CD4-positive, alpha-beta T cell treated with Interleukin-12 subunit alpha and Interleukin-12 subunit beta, for 1 hour (primary cell): ENCODE results near the gene SYT12.
"Not testable (repeated sequence)": the region's sequence is repeated elsewhere in the genome, so short reads cannot be mapped to it uniquely, and the experiment has no call there.

Source experiments
- DNase-seq: peaks from one replicate; pipeline ENCODE4 v3.0.0-alpha.2; 2020

Gene SYT12

GRCh38 chr11:67022961-67023956 is at the start of gene SYT12:
Gene SYT12 (plus strand): TSS chr11:67023134. CDS start chr11:67030145, 7,011 bp downstream.
- DNase-seq = no peak

DNA sequence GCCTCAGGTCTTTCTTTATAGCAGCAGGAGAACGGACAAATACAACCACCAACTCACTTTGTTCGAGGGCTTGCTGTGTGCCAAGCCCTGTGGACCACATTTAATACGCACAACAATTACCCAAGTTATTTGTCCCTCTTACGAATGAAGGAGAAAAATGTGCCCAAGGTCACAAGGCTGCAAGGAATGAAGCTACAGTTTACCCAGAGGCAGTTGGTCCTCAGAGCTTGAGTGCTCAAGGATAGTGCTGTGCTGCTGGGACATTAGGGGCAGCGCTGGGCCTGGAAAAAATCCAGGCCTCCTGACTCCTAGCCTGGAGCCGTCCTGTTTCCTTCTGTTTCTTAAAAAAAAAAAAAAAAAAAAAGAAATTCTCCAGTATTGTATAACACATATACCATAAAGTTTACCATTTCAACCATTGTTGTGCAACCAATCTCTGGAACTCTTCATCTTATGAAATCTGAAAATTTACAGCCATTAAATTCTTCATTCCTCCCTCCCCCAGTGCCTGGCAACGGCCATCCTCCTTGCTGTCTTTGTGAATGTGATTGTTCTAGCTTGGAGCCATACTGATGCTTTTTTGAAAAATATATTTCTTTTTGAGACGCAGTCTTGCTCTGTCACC is 48.9 kb upstream of the SYT12 start:
- DNase-seq = no peak

DNA sequence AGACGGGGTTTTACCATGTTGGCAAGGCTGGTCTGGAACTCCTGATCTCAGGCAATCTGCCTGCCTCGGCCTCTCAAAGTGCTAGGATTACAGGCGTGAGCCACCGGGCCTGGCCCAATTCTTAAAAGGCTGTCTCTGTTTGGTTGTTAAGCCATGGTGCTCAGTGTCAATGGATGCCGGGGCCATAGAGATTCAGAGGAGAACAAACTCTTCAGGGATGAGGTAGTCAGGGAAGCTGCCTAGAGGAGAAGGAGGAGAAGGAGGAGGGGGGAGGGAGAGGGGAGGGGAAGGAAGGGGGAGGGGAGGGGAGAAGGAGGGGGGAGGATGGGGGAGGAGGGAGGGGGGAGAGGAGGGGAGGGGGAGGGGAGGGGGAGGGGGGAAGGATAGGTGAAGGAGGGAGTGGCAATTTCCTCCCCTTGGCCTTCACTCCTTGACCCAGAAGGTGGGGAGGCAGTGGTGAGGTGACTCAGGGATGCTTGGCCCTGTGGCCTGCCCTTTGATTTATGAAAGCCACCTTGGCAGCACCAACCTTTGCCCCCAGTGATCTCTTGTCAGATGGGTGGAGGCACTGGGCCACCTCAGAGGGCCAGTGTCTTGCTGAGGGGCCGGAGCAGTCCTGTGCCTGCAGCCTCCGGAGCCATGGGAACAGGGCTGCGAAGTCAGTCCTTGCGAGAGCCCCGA is 48.1 kb upstream of the SYT12 start, which contains the start of gene C11orf86:
Gene C11orf86 (plus strand): TSS at position 581 of the 681 bp plus-strand sequence. CDS start 59 bp downstream, at position 640.
- DNase-seq = no peak

DNA sequence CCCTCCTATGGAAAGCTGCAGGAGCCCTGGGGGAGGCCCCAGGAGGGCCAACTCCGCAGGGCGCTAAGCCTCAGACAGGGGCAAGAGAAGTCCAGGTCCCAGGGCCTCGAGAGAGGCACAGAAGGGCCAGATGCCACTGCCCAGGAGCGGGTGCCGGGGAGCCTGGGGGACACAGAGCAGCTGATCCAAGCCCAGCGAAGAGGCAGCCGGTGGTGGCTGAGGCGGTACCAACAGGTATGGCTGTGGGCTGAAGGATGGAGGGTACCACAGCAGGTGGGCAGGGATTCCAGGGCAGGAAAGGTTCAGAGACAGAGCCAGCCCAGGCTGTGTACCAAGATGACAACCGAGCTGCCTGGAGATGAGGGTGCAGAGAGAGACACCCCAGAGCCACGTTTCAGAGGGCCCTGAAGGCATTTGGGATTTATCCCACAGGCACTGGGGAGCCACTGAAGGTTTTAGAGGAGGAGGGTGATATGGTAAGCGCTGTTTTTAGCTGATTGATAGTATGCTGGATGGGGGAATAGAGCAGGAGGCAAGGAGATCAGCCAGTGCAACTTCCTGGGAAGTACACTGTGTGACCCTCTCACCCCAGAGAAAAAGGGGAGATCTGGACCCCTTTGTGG is 47.4 kb upstream of the SYT12 start:
- DNase-seq = no peak

DNA sequence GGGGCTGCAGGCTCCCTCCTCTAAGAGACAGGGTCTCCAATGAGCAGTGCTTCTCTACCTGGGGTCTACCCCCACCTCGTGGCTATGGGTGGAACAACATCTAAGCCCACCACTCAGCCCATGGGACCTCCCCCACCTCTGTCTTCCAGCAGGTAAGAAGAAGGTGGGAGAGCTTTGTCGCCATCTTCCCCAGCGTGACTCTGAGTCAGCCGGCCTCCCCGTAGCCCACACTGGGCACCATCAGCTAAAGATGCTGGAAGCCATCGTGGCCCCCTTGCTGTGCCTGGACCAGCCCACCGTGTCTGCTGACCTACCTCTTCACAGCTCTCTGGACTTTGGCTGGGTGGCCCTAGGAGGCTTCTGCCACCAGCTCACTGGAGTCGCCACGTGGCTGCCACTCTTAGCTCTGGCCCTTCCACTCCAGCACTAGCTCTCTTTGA is 46.9 kb upstream of the SYT12 start:
- no peak for DNase-seq

DNA sequence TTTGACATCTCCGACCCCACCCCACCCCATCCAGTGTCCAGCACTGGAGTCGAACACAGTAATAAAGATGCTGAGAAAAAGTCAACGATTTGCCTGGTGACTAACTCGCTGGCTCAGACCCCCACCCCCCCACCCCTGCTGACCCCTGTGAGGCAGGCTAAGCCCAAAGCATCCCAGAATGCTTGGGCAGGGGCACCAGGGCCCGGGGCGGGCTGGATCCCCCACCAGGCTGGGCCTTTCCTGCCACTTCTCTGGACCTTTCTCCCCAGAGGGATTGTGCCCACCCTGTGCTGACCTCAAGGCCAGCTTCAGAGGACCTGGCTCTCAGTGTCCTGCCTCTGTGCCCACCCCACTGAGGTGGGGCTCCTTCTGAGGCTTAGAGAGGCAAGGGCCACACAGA is 46.0 kb upstream of the SYT12 start:
- DNase-seq = no peak

DNA sequence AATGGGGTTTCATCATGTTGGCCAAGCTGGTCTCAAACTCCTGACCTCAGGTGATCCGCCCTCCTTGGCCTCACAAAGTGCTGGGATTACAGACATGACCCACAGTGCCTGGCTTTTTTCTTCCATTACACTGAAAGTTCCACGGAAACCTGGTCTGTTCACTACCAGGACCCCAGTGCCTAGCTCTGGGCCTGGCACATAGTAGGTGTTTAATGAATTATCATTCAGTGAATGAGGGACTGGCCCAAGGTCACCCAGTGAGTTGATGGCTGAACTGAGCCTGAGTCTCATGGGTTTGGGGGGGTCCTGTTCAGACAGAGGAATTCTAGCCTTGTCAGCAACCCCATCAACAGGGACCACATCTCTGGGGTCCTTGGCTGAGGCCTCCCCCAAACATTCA is 44.7 kb upstream of the SYT12 start:
- DNase-seq = no peak

- no peak for DNase-seq
These were observed 44.2 kb upstream of the SYT12 start for GRCh38 chr11:66978717-66979116.

DNA sequence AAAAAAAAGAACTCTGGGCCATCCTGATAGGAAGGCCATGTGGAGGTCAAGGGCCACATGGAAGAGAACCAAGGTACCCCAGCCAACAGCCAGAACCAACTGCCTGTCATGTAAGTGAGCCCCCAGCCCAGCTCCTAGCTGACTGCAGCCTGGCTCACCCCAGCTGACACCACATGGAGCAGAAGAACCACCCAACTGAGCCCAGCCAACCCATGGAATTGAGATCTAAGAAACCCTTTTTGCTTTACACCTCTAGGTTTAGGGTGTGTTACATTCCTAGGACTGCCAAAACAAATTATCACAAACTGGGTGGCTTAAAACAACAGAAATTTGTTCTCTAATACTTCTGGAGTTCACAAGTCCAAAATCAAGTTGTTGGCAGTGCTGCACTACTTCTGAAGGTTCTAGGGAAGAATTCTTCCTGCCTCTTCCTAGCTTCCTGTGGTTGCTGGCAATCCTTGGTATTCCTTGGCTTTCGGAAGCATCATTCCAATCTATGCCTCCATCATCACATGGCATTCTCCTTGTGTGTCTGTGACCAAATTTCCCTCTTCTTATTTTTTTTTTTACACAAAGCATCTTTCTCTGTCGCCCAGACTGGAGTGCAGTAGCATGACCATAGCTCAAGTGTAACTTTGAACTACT is 43.5 kb upstream of the SYT12 start:
- no peak for DNase-seq

DNA sequence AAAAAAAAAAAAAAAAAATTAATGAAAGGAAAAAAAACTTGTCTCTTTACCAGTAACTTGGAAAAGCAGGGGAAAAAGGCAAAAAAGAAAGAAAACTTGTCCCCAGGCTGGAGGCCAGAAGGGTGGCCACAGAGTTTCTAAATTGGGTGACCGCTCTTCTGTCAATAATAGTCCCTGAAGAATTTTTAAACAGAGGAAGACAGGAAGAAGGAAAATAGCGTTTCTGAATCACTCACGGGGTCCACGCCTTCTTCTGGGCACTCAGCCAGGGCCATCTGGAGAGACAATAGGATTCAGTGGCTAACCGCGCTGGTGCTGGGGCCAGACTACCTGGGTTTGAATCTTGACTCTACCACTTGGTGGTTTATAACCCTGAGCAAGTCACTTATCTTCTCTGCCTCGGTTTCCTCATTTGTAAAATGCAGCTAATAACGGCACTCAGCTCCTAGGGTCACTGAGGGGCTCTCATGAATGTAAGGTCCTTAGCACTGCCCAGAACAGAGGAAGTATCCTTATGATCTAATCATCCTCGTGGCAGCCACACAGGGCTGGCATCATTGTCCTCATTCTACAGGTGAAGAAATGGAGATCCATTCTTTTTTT is 40.9 kb upstream of the SYT12 start:
- DNase-seq = no peak

DNA sequence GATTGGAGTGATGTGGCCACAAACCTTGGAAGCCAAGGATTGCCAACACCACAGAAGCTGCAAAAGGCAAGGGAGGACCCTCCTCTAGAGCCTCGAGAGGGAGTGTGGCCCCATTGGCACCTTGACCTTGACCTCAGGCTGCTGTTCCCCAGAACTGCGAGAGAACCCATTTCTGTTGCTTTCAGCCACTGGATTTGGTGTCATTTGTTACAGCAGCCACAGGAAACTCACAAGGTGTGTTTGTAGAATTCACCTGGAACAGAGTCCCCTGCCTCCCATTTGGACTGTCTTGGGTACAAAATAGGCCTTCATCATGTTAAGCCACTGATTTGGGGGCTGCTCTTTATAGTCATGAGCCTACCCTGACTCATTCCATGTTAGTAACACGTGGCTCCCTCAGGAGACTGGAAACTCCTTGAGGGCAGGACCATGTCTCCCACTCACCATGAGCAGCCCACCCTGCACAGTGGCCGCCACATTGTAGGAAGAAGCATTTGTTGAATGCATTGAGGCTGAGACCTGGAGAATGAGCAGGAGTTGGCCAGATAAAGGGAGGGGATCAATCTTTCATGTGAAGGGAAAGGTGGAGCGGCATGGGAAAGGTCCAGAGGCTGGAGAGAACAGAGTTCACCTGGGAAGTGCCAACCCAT is 39.5 kb upstream of the SYT12 start:
- no peak for DNase-seq

DNA sequence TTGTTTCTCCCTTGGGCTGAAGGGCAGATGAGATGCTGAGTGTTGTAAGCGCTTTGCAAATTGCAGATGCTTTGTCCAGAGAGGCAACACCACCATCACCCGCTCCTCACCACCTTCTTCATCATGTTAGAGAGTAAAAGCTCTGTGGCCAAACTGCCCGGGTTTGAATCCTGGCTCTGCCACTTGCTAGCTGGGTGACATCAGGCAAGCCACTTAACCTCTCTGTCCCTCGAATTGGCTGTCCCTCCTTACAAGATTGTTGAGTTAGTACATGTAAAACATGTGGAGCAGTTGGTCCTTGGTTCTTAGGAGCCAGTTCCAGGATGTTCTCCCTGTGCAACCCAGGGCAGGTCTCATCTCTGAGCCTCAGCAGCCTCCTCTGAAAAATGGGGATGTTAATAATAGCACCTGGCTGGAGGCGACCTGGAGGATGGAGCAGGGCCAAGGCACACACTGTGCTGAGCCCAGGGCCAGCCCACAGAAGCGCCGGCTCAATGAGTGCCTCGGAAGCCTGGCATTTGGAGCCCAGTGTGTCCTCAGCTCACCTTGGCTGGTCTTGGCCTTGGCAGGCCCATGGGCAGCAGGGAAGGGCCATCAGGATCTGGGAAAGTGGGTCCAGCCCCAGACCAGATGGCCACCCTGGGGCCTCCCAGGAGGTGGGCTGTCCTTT is 37.3 kb upstream of the SYT12 start:
- DNase-seq = no peak

DNA sequence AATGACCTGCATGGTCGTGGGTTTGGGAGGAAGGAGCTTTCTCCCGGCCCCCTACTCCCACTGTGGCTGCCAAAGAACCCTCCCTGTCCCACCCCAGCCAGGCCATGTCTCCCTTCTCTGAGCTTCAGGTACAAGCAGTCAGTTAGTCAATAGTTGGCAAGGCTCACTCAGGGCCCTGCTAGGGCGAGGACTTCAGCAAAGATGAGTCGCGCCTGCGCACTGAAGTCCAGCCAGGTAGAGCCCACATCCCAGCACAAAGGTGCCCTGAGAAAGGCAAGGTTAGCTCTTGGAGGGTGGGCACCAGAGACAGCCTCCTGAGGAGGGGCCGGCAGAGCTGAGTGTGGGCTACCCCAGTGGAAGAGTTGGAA is 36.8 kb upstream of the SYT12 start:
- no peak for DNase-seq

- no peak for DNase-seq
These were observed 35.7 kb upstream of the SYT12 start for GRCh38 chr11:66987158-66987620.

DNA sequence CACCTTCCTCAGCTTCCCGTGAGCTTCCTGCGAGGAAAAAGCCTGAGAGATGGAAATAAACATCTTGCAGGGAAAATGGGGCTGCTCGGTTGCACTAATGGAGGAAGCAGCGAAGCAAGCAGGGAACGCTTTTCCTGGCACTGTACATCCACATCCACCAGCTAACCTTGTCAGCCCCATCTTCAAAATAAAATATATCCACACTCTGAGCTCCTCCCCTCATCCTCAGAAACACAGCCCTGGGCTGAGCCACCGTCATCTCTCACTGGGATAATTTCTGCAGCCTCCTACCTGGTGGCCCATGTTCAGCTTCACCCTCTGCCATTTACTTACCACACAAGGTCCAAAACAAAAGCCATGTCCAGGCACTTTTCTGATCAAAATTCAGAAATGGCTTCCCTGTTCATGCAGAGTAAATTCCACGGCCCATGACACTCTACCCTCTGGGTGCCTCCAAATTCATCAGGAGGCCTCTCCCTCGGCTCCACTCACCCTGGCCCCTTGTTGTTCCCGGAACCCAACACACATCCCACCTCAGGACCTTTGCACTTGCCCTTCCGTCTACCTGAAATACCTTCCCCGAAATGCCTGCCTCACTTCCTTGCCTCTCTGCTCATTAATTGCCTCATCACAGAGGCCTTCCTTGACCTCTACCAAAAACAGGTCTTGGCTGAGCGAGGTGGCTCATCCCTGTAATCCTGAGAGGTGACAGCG is 34.9 kb upstream of the SYT12 start:
- no peak for DNase-seq

- not testable (repeated sequence) for DNase-seq
These were observed 34.2 kb upstream of the SYT12 start for GRCh38 chr11:66988741-66989140.

GRCh38 chr11:66989360-66989759 is 33.6 kb upstream of the SYT12 start:
- DNase-seq = not testable (repeated sequence)

DNA sequence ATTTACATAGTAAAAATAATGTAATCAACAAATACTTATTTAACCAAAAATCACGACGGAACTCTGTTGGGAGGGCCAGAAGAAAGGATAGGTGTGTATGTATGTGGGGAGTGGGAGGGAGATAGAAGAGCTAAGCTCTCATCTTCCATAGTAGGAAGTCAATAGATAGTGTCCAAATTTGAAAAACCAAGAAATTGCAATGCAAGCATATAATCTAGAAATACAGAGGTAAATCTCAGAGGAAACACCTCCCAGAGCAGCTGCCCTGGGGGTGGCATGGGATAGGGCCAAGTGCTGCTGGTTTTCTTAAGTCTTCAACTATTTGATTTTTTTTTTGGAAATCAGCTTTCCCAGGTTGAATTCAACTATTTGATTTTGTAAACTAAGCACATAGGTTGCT is 30.9 kb upstream of the SYT12 start:
- DNase-seq = no peak

DNA sequence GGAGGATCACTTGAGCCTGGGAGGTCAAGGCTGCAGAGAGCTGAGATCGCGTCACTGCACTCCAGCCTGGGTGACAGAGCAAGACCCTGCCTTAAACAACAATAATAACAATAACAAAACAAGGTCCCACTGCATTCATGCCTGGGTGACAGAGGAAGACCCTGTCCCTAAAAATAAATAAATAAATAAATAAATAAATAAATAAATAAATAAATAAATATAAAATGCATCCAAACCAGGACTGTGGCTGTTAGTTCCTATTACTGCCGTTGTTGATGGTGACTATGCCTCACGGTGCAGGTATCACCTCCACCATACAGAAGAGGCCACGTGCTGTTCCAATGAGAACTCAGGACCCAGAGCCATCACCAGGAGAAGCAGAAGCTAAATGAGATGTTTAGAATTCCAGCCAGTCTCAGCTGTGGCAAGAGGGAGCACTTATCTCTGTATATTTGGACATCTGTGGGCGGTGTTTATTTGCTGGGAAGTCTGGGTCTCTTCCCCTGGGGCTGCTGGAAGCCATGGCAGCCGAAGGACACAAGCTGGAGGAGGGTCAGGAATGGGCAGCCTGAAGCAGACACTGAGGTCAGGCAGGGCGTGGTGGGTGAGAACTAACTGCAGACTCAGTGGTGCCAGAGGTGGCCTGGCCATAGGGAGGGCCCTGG is 26.2 kb upstream of the SYT12 start:
- DNase-seq = no peak

DNA sequence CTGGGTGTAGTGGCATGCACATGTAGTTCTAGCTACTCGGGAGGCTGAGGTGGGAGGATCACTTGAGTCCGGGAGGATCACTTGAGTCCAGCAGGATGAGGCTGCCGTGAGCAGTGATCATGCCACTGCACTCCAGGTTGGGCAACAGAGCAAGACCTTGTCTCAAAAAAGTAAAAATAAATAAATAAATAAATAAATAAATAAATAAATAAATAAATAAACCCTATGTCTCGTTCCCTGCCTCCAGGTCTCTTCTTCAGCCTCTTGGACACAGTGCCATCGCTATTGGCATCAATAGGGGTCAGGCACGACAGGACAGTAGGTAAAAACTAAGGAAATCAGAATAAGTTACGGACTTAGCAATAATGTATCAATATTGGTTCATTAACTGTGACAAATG is 23.4 kb upstream of the SYT12 start:
- DNase-seq = no peak
